ENCODE results near the gene BTBD9. TPM values are rescaled to one million over a fixed set of nuclear protein-coding genes. Genes with fewer than 3 reads are reported as not detected.

The BTBD9 gene
- total RNA-seq, 1 donor from 2014 or later = 49.7 TPM

GRCh38 chr6:38637756-38638155 lies 2.0 kb downstream of the BTBD9 start:
- Histone ChIP-seq H3K4me3 (peak overlapping the region; percentile 82), H3K27ac (peak overlapping the region; percentile 96), H3K4me1 (peaks cover 42% of the 10 kb centered on the region), H3K9me3 (no peaks in the 10 kb centered on the region), H3K27me3 (ENCODE audit: low read depth) (no peaks in the 10 kb centered on the region), H3K36me3 (no peaks in the 10 kb centered on the region)
- no peak for DNase-seq
- TF ChIP-seq CTCF (IDR thresholded peaks at IDR 0.05) = no peak
- intact Hi-C loops (cut with DNase I) = no loop called here
- no peak for ATAC-seq

DNA sequence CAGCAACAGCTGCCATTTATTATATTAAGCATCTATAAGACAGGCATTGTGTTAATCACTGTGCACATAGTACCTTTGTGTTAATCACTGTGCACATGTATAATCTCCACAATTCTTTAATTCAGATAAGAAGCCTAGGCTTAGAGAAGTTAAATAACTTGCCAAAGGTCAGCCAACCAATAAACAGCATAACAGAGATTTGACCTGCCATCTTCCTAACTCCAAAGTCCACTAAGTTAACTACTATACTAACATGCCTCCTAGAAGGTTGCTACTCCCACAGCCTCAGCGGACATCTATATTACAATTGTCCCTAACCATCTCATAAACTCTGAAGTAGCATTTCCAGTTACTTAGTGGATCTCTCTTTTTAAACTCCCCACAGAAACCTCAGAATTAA lies 3.7 kb downstream of the BTBD9 start:
- intact Hi-C loops (cut with DNase I) = no loop called here
- ATAC-seq (no peak), DNase-seq (no peak)
- Histone ChIP-seq H3K27me3 (ENCODE audit: low read depth) (no peaks in the 10 kb centered on the region), H3K4me1 (peaks cover 37% of the 10 kb centered on the region), H3K4me3 (no peak overlapping the region), H3K36me3 (no peaks in the 10 kb centered on the region), H3K9me3 (no peaks in the 10 kb centered on the region), H3K27ac (no peak overlapping the region)
- TF ChIP-seq CTCF (IDR thresholded peaks at IDR 0.05) = no peak

DNA sequence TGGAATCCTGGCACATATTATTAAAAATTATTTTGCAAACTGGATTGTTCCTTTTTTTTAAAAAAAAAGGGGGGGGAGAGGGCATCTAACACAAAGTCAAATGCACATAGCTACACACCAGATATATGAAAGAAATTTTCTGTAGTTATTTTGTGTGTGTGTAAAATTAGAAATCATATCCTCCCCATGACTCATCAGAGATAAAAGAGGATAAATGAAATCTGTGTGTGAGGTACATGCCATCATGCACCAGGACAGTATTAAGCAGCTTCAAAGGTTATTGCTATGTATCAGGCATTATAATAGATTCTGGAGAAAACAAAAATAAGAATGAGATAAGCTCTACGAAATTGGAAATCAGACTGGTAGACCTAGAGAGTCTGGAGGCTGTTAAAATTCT lies 5.2 kb downstream of the BTBD9 start:
- ATAC-seq (no peak), DNase-seq (no peak)
- H3K4me1 ChIP-seq = peaks cover 30% of the 10 kb centered on the region
- no peaks in the 10 kb centered on the region for H3K36me3 ChIP-seq
- no peak overlapping the region for H3K4me3 ChIP-seq
- H3K9me3 ChIP-seq = no peaks in the 10 kb centered on the region
- intact Hi-C loops (cut with DNase I) = no loop called here
- no peaks in the 10 kb centered on the region for H3K27me3 ChIP-seq (ENCODE audit: low read depth)
- TF ChIP-seq CTCF (IDR thresholded peaks at IDR 0.05) = no peak
- no peak overlapping the region for H3K27ac ChIP-seq

DNA sequence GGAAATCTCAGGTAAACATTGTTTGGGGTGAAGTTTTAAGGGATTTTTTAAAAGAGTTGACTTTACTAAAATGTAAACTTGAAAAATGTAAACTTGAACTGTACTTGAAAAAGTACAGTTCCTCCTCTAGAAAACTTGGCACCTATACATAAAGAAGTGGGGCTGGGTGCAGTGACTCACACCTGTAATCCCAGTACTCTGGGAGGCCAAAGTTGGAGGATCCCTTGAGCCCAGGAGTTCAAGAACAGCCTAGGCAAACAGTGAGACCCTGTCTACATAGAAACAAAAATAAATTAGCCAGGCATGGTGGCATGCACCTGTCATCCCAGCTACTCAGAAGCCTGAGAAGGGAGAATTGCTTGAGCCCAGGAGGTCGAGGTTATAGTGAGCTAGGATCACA lies 7.2 kb downstream of the BTBD9 start:
- ATAC-seq = peak; percentile 57 to 79
- no peak for DNase-seq
- Histone ChIP-seq H3K27ac (no peak overlapping the region), H3K4me1 (peaks cover 17% of the 10 kb centered on the region), H3K27me3 (ENCODE audit: low read depth) (no peaks in the 10 kb centered on the region), H3K36me3 (no peaks in the 10 kb centered on the region), H3K9me3 (no peaks in the 10 kb centered on the region), H3K4me3 (no peak overlapping the region)
- no peak for TF ChIP-seq CTCF (IDR thresholded peaks at IDR 0.05)
- intact Hi-C loops (cut with DNase I) = no loop called here

DNA sequence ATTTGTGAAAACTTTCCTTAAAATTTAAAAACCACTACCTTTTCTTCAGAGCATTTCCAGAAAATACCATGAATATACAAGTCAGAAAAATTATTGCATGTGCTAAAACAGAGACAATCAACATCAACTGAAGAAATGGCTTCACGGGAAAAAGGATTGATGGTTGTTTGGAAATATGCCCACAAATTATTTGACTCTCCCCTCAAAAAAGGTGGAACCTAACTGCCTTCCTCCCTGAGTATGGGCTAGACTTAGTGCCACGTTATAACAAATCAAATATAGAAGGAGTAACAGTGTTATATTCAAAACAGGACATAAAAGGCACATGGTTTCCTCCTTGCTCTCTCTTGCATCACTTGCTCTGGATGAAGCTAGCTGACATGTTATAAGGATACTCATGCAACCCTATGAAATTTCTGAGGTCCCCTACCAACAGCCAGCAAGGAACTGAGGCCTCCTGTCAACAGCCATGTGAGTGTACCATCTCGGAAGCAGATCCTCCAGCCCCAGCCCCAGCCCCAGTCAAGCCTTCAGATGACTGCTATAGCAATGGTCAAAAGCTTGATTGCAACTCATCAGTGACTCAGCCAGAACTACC lies 8.4 kb downstream of the BTBD9 start:
- ATAC-seq (peak in 1 of 2 donors; percentile 16), DNase-seq (no peak)
- intact Hi-C loops (cut with DNase I) = no loop called here
- H3K36me3 ChIP-seq = no peaks in the 10 kb centered on the region
- H3K27ac ChIP-seq = no peak overlapping the region
- TF ChIP-seq CTCF (IDR thresholded peaks at IDR 0.05) = no peak
- no peak overlapping the region for H3K4me3 ChIP-seq
- no peaks in the 10 kb centered on the region for H3K27me3 ChIP-seq (ENCODE audit: low read depth)
- H3K4me1 ChIP-seq = peaks cover 14% of the 10 kb centered on the region
- H3K9me3 ChIP-seq = no peaks in the 10 kb centered on the region
